ENCODE measurements around the gene PRKG1.

Gene PRKG1

DNA sequence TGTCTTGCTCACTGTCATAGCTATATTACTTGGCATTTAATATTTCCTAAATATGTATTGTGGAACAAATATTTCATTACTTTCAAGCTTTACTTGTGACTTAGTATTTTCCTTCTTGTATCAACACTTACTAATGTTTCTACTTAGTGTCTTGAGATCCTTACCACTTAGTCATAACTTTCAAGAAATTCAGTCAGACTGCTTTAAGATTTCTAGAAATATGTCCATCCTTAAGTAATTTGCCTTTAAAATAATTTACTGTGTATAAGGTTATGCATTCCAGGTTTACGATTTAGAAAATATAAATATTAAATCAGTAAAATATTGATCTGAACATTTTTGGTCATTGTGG lies 712.4 kb downstream of the PRKG1 start:
- DNase-seq (ENCODE audit: low read depth in 2 of 3, low spot score in 2 of 3): no peak

DNA sequence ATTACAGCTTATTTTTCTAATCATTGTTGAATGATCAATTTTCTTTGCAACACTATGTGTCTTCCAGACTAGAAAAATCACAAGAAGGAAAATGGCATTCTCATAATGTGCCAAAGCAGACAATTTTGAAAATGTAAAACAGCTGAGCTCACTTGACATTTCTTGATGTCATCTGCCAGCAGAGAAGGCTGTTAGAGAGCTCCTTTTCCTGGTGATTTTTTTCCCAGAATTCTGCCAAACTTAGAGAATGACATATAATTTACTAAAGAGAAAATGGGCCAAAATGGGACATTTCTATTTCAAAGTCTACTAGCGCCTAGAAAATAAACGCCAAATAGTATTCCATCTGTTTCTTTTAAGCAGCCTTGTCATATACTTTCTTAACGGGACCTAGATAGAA lies 714.0 kb downstream of the PRKG1 start:
- no peak for DNase-seq (ENCODE audit: low read depth in 2 of 3, low spot score in 2 of 3)

- no peak for DNase-seq (ENCODE audit: low read depth in 2 of 3, low spot score in 2 of 3)
These were observed 714.8 kb downstream of the PRKG1 start for GRCh38 chr10:51789118-51789517.

DNA sequence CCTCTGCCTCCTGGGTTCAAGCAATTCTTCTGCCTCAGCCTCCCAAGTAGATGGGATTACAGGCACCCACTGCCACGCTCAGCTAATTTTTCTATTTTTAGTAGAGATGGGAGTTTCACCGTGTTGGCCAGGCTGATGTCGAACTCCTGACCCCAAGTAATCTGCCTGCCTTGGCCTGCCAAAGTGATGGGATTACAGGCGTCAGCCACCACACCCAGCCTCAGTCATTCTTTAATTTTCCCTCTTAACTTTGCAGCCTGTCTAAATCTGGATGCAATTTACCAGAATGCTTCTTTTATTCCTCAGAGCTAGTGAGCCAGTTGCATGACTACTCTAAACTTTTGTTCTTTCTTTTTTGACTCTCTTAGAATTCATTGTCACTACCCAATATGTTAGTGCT lies 715.6 kb downstream of the PRKG1 start:
- DNase-seq (ENCODE audit: low read depth in 2 of 3, low spot score in 2 of 3): no peak

DNA sequence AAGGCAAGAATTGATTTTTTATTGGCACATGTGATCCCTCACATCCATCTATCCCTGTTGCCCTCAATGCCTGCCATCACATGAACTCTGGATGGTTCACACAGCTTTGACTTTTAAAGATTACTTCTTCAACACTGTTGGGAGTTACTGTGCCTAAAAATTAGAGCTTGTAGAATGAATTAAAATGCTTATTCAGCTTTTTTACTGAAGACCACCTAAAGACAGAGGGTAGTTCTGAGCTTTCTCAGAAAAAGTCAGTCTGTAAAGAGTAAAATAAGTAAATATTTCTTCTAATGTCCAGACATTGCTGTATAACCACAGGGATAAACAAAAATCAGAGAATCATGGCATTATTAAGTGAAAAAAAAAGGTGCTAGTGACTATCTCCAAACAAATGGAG lies 718.4 kb downstream of the PRKG1 start:
- no peak for DNase-seq (ENCODE audit: low read depth in 2 of 3, low spot score in 2 of 3)

DNA sequence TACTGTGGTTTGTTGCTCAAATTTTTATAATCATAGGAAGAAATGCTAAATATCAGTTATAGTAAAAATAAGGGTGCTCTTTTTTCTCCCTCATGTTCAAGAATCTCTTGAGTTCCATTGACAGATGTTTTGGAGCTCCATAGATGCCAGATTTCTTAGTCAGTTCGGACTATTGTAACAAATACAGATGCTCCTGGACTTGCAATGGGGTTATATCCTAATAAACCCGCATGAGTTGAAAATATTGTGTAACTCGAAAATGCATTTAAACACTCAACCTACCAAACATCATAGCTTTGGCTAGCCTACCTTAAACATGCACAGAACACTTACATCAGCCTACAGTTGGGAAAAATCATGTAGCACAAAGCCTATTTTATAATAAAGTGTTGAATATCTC lies 725.8 kb downstream of the PRKG1 start:
- DNase-seq (ENCODE audit: low read depth in 2 of 3, low spot score in 2 of 3): no peak

DNA sequence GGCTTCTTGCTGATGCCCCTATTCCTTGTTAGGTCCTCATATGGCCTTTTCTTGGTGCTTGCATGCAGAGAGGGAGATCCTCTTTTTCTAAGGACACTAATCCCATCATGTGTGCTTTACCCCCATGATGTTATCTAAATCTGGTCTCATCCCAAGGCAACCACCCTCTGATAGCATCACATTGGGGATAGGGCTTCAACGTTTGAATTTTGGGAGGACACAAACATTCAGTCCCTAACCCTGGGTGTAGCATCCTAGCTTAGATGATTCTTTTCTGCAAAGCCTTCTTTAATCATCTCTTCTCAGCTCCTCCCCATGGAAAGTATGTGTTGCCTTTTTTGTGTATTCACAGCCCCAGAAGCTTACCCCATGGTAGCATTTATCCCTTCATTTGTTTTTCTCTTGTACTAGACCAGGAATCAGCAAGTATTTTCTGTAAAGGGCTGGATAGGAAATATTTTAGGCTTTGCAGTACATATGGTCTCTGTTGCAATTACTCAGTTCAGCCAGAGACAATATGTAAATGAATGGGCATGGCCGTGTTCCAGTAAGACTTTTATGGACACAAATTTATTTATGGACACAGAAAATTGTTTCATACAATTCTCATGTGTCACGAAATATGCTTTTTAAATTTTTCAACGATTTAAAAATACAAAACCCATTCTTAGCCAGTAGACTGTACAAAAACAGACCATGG lies 726.6 kb downstream of the PRKG1 start:
- DNase-seq (ENCODE audit: low read depth in 2 of 3, low spot score in 2 of 3): no peak

DNA sequence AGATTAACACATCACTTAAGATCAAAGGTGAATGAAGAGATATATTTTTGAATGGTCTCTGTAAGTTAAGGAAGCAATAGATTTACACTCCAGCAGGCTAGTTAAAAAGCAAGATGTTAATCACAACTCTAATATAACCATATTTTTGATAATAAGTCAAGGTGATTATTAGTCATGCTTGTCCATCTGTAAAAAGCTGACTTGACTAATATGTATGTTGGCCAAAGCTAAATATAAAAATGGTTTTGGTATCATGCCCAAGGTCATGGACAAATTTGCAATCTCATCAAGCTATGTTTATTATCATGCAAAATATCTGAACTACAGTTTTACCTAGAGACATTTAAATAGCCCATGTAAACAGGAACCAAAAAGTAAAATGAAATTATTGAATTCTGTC lies 727.7 kb downstream of the PRKG1 start:
- DNase-seq (ENCODE audit: low read depth in 2 of 3, low spot score in 2 of 3): no peak

GRCh38 chr10:51804866-51805265 lies 730.6 kb downstream of the PRKG1 start:
- no peak for DNase-seq (ENCODE audit: low read depth in 2 of 3, low spot score in 2 of 3)

DNA sequence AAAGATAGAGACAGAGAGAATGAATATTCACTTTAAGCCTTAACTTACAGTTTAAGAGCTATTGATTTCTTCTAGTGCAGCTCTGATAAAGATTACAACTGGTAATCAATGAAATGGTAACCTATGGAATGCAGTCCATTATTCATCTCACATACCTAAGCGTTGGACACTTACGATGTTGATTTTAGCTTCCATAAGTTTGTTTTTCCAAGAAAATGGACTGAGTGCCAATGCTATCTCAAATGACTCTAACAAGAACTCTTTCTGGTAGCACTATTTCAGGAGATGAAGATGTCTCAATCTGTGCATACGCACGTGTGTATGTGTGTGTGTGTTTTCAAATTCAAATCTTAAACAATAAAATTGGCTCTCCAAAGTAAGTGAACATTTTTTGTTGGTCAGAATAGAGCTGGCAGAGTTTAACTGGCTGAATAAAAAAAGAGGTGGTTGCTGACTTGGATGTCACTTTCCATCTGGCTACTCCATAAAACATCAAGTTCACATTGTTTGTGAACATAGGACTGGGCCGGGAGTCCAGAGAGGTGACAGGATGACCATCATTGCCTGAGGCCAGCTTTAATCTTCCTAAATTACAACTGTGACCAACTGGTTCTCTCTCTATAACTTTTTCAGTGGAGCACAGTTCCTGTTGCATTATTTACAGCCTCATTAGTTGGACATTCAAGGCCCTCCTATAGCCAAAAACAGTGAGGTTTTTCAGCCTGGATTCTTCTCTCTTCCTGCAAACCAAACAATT lies 732.0 kb downstream of the PRKG1 start:
- no peak for DNase-seq (ENCODE audit: low read depth in 2 of 3, low spot score in 2 of 3)

- no peak for DNase-seq (ENCODE audit: low read depth in 2 of 3, low spot score in 2 of 3)
These were observed 733.9 kb downstream of the PRKG1 start for GRCh38 chr10:51808187-51808586.

DNA sequence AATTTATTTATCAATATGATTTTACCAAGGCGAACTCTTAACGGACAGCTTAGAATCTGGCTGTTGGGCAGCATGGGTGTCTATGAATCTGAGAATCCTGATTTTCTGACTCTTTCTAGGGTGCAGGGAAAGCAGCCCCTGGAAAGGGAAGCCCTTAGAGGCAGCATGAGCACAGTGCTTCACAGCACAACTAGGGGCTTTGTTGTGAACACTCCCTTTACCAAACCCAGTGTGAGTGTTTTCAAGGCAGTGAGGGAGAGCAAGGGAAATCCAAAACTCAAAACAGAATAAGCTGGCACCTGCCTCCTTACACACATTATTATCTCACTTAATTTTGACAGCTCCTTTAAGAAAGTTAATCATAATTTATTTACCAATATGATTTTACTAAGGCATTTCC lies 741.4 kb downstream of the PRKG1 start:
- DNase-seq (ENCODE audit: low read depth in 2 of 3, low spot score in 2 of 3): no peak

DNA sequence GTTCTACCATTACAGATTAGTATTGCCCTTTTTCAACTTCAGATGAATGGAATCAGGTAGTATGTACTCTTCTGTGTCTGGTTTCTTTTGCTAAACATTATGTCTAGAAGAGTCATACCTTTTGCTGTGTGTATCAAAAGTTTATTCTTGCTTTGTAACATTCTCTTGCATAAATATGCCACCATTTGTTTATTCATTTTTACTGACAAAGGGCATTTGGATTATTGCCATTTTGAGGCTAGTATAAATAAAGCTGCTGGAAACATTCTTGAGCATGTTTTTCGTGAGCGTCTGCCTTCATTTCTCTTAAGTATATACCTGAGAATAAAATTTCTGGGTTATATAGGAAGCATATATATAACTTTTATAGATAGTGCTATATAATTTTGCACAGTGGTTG lies 746.8 kb downstream of the PRKG1 start:
- DNase-seq (ENCODE audit: low read depth in 2 of 3, low spot score in 2 of 3): no peak

- no peak for DNase-seq (ENCODE audit: low read depth in 2 of 3, low spot score in 2 of 3)
These were observed 747.5 kb downstream of the PRKG1 start for GRCh38 chr10:51821745-51822144.

- peak in 1 of 3 experiments; percentile 3 for DNase-seq (ENCODE audit: low read depth in 2 of 3, low spot score in 2 of 3)
These were observed 758.5 kb downstream of the PRKG1 start for GRCh38 chr10:51832652-51833383.

DNA sequence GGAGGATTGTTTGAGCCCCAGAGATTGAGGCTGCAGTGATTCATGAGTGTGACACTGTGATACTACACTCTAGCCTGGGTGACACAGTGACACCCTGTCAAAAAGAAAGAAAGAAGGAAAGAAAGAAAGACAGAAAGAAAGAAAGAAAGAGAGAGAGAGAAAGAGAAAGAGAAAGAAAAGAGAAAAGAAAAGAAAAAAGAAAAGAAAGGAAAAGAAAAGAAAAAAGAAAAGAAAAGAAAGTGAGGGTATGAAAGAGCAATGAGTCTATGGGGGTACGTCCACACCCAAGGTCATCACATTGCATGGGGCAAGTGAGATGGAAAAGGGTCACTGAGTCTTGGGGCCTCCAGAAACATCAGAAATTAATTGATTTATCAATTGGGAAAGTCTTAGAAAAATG lies 760.3 kb downstream of the PRKG1 start:
- DNase-seq (ENCODE audit: low read depth in 2 of 3, low spot score in 2 of 3): no peak

DNA sequence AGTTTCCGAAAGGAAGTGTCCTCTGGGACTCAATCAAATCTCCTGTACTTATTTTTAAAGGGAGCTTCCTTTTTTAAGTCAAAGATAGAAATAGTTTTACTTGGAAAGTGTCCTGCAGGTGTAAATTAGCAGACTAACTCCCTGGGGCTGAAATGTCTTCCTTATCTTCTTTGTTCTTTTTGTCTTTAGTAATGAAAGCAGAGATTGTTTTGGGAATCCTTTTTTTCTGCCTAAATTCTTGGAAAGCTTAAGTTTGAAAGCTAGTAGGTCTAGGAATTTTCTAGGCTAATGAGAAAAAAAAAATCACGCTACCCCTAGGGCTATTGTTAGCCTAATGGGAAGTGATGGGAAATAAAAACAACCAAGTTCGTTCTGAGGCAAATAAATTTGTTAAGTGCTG lies 764.2 kb downstream of the PRKG1 start:
- no peak for DNase-seq (ENCODE audit: low read depth in 2 of 3, low spot score in 2 of 3)

DNA sequence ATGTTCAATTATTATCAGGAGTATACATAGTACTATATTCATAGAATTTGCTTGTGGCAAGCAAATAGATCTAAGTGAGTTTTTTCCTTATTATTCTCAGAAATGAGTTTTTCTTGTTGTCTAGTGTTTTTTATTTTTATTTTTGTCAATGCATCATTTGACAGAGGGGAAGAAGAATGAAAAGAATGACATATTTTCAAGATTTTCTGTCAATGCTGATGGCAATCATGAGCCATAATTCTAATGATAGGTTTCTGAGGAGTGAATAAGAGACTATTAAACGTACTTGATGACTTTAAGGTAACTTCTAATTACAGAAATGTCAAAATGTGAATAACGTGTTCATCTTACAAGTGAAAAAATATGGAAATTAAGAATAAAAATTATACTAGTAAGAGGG lies 769.7 kb downstream of the PRKG1 start:
- DNase-seq (ENCODE audit: low read depth in 2 of 3, low spot score in 2 of 3): no peak

DNA sequence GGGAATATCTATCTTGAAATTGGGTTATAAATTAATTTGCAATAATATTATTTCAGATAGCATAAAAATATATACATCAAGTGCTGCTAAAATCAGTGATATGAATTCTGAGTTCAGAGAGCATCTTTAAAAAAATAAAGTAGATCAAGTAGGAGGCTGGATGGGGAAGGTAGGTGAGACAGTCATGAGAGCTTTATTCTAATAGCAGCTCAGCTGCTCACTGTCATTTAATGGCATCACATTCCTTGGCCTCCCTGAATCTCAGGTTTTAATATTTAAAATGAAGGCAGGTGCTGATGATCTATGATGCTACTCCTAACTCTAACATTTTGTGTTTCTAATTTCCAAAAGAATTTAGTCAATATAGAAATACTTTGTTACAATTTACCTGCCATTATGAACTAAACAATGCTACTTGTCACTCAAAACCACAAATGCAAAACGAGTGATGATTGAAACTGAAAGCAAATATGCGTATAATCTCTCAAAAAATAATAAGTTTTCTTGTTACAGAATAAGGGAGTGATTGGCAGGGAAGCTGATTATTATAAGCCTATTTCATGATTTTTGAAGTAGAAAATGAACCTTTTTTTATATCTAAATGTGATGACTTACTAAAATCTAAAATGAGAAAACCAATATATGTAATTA lies 772.7 kb downstream of the PRKG1 start:
- no peak for DNase-seq (ENCODE audit: low read depth in 2 of 3, low spot score in 2 of 3)

GRCh38 chr10:51852297-51852696 lies 778.0 kb downstream of the PRKG1 start:
- no peak for DNase-seq (ENCODE audit: low read depth in 2 of 3, low spot score in 2 of 3)

- DNase-seq (ENCODE audit: low read depth in 2 of 3, low spot score in 2 of 3): no peak
These were observed 783.0 kb downstream of the PRKG1 start for GRCh38 chr10:51857305-51857704.

- DNase-seq (ENCODE audit: low read depth in 2 of 3, low spot score in 2 of 3): no peak
These were observed 786.0 kb downstream of the PRKG1 start for GRCh38 chr10:51860257-51860656.
